Stimulated activated naive CD8-positive, alpha-beta T cell treated with anti-CD3 and anti-CD28 coated beads, Interleukin-15, Interleukin-2, amounts not matched to agents 100 ng/mL and 50 ng/mL, for 24 hours (primary cell): ENCODE measurements around the gene SCAF1.
"Not testable (repeated sequence)": the region's sequence is repeated elsewhere in the genome, so short reads cannot be mapped to it uniquely, and the experiment has no call there.

ENCODE experiments used
- H3K27ac Mint-ChIP-seq: one replicate; pipeline ENCODE4 v1.8.0; 2021; ENCODE audit warnings: mild to moderate bottlenecking, mixed read lengths
- H3K27me3 Mint-ChIP-seq: one replicate; pipeline ENCODE4 v1.8.0; 2021; ENCODE audit warnings: mixed read lengths
- H3K36me3 Mint-ChIP-seq: one replicate; pipeline ENCODE4 v1.8.0; 2021; ENCODE audit warnings: low read depth, mixed read lengths
- H3K4me1 Mint-ChIP-seq: one replicate; pipeline ENCODE4 v1.8.0; 2021; ENCODE audit warnings: low read depth, mixed read lengths
- H3K4me3 Mint-ChIP-seq: one replicate; pipeline ENCODE4 v1.8.0; 2021; ENCODE audit warnings: mild to moderate bottlenecking, mixed read lengths
- H3K9me3 Mint-ChIP-seq: one replicate; pipeline ENCODE4 v1.8.0; 2021; ENCODE audit warnings: mixed read lengths

Gene SCAF1

DNA sequence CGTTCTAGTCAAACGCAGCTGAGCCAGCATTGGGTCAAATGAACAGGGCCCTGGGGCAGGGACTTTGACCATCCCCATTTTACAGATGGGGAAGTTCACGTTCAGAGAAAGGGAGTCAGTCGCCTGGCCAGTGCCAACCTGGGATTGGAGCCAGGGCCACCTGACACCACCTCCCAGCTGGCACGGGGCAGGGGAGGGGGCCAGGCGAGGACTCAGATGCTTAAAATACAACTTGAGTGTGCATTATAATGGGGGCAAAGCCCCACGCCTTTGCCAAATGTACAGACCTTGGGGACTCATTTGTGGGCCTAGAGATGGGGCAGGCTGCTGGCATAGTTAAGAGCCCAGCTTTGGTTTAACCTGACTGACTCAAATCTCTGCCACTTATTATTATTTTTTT is 36.4 kb upstream of the SCAF1 start:
- Mint-ChIP-seq H3K36me3 (peaks cover 14% of the 10 kb centered on the region), H3K27me3 (no peaks in the 10 kb centered on the region), H3K27ac (no peak overlapping the region), H3K9me3 (no peaks in the 10 kb centered on the region), H3K4me1 (peaks cover 6% of the 10 kb centered on the region), H3K4me3 (no peak overlapping the region)

DNA sequence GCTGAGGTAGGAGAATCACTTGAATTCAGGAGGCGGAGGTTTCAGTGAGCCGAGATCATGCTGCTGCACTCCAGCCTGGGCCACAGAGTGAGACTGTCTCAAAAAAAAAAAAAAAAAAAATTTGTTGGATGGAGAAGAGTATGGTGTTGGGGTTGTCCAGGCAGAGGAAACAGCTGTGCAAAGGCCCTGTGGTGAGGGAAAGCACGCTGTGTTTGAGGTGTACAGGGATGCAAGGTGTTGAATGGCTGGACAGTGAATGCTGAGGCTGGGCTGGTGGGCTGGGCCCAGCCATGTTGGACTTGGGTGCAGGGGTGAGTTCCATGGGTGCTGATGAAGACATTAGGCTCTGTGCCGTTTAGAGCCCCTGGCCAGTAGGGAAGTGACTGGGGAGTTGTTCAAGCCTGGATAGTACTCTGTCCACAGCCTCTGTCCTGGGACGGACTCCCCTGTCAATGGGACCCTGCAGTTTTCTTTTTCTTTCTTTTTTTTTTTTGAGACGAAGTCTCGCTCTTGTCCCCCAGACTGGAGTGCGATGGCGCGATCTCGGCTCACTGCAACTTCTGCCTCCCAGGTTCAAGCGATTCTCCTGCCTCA is 32.4 kb upstream of the SCAF1 start:
- no peaks in the 10 kb centered on the region for H3K9me3 Mint-ChIP-seq
- no peak overlapping the region for H3K4me3 Mint-ChIP-seq
- no peak overlapping the region for H3K27ac Mint-ChIP-seq
- H3K27me3 Mint-ChIP-seq: no peaks in the 10 kb centered on the region
- peaks cover 7% of the 10 kb centered on the region for H3K36me3 Mint-ChIP-seq
- H3K4me1 Mint-ChIP-seq: peaks cover 21% of the 10 kb centered on the region

DNA sequence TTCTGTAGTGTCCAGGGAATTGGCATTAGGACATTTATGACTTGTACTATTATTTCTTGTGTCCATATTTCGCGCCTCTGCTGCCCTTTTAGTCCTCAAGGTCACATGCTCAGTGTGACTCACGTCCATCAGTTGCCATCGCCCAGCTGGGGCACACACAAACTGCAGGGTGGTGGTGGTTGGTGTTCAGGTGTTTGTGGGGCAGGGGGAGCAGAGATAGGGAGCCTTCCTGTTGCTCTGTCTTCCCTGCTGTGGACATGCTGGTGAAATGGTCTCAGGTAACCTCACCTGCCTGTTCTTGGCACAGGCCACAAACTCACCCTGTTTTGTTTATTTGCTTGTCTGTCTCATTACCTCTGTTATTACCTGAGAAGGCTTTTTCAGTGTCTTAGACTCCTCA is 28.6 kb upstream of the SCAF1 start:
- Mint-ChIP-seq H3K4me3 (no peak overlapping the region), H3K27ac (no peak overlapping the region), H3K27me3 (no peaks in the 10 kb centered on the region), H3K36me3 (peaks cover 35% of the 10 kb centered on the region), H3K4me1 (peaks cover 23% of the 10 kb centered on the region), H3K9me3 (no peaks in the 10 kb centered on the region)

DNA sequence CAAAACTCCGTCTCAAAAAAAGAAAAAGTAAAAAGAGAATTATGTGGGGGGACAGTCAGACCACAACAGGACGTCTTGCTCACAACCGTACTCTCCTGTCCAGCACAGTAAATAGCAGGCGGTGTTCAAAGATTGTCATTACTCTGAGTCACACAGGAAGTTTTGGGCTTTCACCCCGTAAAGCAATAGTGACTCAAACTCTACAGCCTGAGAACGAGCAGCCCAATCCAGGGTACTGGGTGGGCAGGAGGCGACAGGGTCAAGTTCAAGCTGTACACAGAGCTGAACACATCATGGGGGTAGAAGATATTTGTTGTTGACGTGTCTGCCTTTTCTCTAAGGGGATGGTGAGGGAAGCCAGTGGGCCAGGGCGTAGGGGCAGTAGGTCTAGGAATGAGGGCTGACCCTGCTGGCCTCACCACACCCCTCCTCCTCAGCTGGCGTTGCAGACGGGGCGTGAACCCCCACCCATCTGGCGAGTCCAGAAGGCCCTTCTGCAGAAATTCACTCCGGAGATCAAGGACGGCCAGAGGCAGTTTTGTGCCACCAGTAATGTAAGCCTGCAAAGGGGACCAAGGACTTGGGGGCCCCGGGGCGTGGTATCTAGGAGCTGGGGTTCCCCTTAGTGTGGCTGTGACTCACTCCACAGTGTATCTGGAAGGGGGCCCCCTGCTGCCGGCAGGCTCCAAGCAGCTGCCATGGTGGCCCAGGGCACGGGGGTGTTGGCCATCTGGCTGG is 27.7 kb upstream of the SCAF1 start:
- peaks cover 23% of the 10 kb centered on the region for H3K4me1 Mint-ChIP-seq
- H3K27ac Mint-ChIP-seq: peak overlapping the region; percentile 73
- H3K4me3 Mint-ChIP-seq: peak overlapping the region; percentile 6
- H3K27me3 Mint-ChIP-seq: no peaks in the 10 kb centered on the region
- peaks cover 36% of the 10 kb centered on the region for H3K36me3 Mint-ChIP-seq
- H3K9me3 Mint-ChIP-seq: no peaks in the 10 kb centered on the region

DNA sequence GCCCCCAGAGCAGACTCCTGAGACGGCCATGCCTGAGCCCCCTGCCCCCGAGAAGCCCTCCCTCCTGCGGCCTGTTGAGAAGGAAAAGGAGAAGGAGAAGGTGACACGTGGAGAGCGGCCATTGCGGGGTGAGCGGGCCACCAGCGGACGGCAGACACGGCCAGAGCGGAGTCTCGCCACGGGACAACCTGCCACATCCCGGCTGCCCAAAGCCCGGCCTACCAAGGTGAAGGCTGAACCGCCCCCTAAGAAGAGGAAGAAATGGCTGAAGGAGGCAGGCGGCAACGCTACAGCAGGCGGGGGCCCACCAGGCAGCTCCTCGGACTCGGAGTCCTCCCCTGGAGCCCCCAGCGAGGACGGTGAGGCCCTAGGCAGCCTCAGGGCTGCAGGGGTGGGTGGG is 26.1 kb upstream of the SCAF1 start:
- H3K9me3 Mint-ChIP-seq: no peaks in the 10 kb centered on the region

DNA sequence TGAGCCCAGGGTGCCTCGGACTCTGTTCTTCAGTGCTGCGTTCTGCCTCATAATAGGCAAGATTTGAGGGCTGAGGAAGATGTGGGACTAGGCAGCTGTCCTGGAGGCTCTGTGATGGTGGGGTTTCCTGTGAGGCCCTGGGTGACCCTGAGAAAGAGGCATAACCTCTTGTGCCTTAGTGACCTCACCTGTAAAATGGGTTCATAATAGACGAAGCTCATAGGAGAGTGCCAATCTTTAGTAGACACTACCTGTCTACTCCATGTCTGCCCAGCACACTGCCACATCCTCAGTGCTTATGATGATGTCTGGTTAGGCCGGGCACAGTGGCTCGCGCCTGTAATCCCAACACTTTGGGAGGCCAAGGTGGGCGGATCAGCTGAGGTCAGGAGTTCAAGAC is 25.5 kb upstream of the SCAF1 start:
- Mint-ChIP-seq H3K9me3 (no peaks in the 10 kb centered on the region), H3K4me3 (no peak overlapping the region), H3K27me3 (no peaks in the 10 kb centered on the region), H3K4me1 (peaks cover 23% of the 10 kb centered on the region), H3K27ac (no peak overlapping the region), H3K36me3 (peaks cover 36% of the 10 kb centered on the region)

More for the DNA sequence above, 26.1 kb upstream of the SCAF1 start:
- H3K27me3 Mint-ChIP-seq: no peaks in the 10 kb centered on the region
- H3K36me3 Mint-ChIP-seq: peaks cover 36% of the 10 kb centered on the region
- H3K4me3 Mint-ChIP-seq: no peak overlapping the region
- peaks cover 23% of the 10 kb centered on the region for H3K4me1 Mint-ChIP-seq
- no peak overlapping the region for H3K27ac Mint-ChIP-seq

DNA sequence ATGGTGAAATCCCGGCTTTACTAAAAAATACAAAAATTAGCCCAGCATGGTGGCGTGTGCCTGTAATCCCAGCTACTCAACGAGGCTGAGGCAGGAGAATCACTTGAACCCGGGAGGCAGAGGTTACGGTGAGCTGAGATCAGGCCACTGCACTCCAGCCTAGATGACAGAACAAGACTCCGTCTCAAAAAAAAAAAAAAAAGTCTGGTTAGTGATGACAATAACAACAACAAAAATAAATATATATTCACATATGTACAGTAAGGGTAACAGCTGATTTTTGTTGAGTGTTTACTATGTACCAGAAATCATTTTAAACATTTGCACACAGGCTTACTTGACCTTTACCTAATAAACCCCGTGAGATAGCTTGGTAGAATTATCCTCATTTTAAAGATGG is 25.1 kb upstream of the SCAF1 start:
- no peak overlapping the region for H3K27ac Mint-ChIP-seq
- H3K27me3 Mint-ChIP-seq: no peaks in the 10 kb centered on the region
- H3K36me3 Mint-ChIP-seq: peaks cover 36% of the 10 kb centered on the region
- H3K9me3 Mint-ChIP-seq: no peaks in the 10 kb centered on the region
- H3K4me1 Mint-ChIP-seq: peaks cover 23% of the 10 kb centered on the region
- no peak overlapping the region for H3K4me3 Mint-ChIP-seq

DNA sequence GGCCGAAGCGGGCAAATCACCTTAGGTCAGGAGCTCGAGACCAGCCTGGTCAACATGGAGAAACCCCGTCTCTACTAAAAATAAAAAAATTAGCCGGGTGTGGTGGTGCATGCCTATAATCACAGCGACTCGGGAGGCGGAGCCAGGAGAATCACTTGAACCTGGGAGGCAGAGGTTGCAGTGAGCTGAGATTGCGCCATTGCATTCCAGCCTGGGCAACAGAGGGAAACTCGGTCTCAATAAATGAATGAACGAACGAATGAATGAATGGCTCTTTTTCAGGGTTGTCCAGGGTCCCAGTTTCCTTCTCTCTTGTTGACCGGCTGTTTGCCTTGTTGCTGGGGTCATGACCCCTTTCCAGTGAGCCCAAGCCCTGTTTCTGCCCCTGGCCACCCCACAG is 24.1 kb upstream of the SCAF1 start:
- not testable (repeated sequence) for H3K27me3 Mint-ChIP-seq, H3K4me3 Mint-ChIP-seq, H3K9me3 Mint-ChIP-seq
- Mint-ChIP-seq H3K36me3 (peaks cover 36% of the 10 kb centered on the region), H3K27ac (peak overlapping the region; percentile 11), H3K4me1 (peaks cover 19% of the 10 kb centered on the region)

DNA sequence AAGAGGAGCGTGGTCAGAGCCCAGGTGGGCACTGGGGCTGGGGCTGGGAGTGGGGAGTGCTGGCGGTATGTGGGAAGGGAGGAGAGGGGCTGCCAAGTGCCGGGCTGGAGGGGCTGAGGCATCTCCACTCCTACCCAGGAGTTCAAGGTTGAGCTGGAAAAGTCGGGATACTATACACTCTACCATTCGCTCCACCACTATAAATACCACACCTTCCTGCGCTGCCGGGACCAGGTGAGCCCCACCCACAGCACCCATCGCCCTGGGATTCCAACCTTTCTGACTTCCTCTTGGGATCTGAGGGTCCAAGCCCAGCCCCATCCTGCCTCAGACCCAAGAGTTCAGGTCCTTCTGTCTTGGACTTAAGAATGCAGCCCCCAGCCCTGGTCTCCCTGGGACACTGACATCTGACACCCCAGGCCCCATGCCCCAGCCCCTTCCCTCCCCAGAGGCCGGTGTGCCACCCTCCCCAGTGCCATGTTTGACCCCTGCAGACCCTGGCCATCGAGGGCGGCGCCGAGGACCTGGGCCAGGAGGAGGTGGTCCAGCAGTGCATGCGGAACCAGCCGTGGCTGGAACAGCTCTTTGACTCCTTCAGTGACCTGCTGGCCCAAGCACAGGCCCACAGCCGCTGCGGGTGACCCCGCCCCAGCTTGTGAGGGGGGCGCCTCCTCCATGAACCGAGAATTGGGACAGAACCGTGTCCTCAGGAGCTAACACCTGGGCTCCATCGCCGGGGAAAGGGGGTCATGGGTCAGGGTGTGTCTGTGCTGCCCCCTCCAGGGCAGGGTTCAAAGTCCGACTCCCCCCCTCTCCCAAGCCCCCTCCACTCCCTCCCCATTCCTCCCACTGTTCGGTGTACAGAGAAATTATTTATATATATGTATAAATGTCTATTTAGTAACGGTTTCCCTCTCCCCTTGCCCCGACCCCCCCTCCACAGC is 16.8 kb upstream of the SCAF1 start:
- Mint-ChIP-seq H3K4me1 (no peaks in the 10 kb centered on the region), H3K9me3 (no peaks in the 10 kb centered on the region), H3K4me3 (no peak overlapping the region), H3K27me3 (no peaks in the 10 kb centered on the region), H3K27ac (no peak overlapping the region), H3K36me3 (peaks cover 6% of the 10 kb centered on the region)

DNA sequence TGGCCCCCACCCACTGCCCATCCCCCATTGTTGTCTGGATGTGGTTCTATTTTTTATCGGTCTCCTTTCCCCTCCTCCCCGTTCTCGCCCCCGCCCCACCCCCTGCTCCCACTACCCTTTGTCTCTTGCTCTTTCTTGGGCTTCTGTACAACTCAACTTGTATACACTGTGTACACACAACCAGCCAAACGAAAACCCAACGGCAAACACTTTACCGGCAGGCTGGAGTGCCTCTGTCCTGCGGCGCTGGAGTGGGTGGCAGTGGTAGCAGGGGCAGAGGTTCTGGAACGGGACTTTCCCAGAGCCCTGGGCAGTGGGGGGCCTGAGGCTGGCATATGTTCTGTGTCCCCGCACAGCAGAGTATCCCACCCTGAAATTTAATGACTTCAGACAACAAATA is 15.8 kb upstream of the SCAF1 start:
- no peak overlapping the region for H3K27ac Mint-ChIP-seq
- H3K27me3 Mint-ChIP-seq: no peaks in the 10 kb centered on the region
- H3K9me3 Mint-ChIP-seq: no peaks in the 10 kb centered on the region
- H3K4me3 Mint-ChIP-seq: no peak overlapping the region
- no peaks in the 10 kb centered on the region for H3K4me1 Mint-ChIP-seq
- peaks cover 6% of the 10 kb centered on the region for H3K36me3 Mint-ChIP-seq

DNA sequence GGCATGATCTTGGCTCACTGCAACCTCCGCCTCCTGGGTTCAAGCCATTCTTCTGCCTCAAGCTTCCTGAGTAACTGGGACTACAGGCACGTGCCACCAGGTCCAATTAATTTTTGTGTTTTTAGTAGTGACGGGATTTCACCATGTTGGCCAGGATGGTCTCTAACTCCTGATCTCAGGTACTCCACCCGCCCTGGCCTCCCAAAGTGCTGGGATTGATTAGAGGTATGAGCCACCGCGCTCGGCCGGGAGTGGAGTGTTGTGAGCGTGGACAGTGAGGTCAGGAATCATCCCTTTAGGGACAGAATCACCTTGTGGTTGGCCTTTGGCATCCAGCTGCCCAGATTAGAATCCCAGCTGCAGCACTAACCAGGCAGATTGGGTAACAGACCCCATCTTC is 12.3 kb upstream of the SCAF1 start:
- peaks cover 6% of the 10 kb centered on the region for H3K36me3 Mint-ChIP-seq
- H3K27ac Mint-ChIP-seq: peak overlapping the region; percentile 50
- no peak overlapping the region for H3K4me3 Mint-ChIP-seq
- no peaks in the 10 kb centered on the region for H3K9me3 Mint-ChIP-seq
- no peaks in the 10 kb centered on the region for H3K27me3 Mint-ChIP-seq
- H3K4me1 Mint-ChIP-seq: no peaks in the 10 kb centered on the region

DNA sequence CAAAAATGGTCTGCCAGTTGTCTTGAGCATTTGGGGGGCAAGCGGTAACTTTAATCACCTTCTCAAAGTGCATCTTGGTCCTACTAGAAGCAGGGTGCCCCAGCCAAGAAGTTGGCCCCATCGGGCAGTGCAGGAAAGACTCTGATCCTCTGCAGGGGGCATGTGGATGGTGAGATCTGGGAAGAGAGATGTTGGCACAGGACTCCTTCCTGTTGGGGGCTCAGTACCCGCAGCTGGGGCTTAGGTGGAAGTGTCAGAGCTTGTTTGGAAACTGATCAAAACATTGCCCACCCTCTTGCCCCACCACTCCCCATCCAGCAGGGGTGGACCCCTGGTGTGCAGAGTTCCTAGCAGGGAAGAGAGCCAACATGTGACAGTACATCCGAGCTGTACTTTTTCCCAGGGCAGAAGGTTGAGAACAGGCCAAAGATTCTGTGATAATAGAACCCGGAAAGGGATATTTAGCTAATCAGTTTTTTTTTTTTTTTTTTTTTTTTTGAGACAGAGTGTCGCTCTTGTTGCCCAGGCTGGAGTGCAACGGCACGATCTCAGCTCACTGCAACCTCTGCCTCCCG is 10.9 kb upstream of the SCAF1 start:
- Mint-ChIP-seq H3K4me1 (no peaks in the 10 kb centered on the region), H3K27ac (peak overlapping the region; percentile 0), H3K27me3 (no peaks in the 10 kb centered on the region)

DNA sequence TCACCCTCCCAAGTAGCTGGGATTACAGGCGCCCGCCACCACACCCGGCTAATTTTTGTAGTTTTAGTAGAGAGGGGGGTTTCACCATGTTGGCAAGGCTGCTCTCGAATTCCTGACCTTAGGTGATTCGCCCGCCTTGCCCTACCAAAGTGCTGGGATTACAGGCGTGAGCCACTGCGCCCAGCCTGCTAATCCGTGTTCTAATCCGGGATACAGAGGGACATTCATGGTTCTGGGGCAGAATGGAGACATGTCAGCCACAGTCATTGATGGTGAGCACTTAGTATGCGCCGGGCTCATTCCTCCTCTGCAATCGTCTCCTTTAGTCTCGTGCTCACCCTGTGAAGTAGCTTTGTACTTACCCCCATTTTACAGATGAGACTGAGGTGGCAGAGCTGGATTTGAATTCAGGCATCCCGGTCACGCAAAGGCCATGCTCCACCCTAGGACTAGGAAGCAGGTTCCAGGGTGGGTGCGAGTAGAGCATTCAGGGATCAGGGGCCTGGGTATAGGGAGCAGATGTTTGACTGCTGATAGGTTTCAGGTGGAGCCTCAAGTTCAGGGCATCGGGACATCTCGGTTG is 10.3 kb upstream of the SCAF1 start:
- no peaks in the 10 kb centered on the region for H3K27me3 Mint-ChIP-seq
- H3K9me3 Mint-ChIP-seq: no peaks in the 10 kb centered on the region
- H3K4me1 Mint-ChIP-seq: no peaks in the 10 kb centered on the region
- H3K4me3 Mint-ChIP-seq: no peak overlapping the region
- H3K36me3 Mint-ChIP-seq: peaks cover 6% of the 10 kb centered on the region
- H3K27ac Mint-ChIP-seq: no peak overlapping the region

More for the DNA sequence above, 10.9 kb upstream of the SCAF1 start:
- Mint-ChIP-seq H3K9me3 (no peaks in the 10 kb centered on the region), H3K36me3 (peaks cover 6% of the 10 kb centered on the region), H3K4me3 (no peak overlapping the region)

DNA sequence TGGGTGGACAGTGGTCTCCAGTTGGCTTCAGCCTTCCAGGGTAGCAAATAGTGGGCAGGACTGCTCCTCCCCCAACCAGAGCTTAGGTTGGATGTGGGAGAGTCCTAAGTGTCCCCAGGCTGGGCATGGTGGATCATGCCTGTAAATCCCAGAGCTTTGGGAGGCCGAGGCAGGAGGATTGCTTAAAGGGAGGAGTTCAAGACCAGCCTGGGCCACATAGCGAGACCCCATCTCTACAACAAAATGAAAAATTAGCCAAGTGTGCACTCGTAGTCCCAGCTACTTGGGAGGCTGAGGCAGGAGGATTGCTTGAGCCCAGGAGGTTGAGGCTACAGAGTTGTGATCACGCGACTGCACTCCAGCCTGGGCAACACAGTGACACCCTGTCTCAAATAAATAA is 9.4 kb upstream of the SCAF1 start:
- Mint-ChIP-seq H3K4me1 (peaks cover under 1% of the 10 kb centered on the region), H3K36me3 (peaks cover 5% of the 10 kb centered on the region), H3K4me3 (no peak overlapping the region), H3K9me3 (no peaks in the 10 kb centered on the region), H3K27ac (no peak overlapping the region), H3K27me3 (no peaks in the 10 kb centered on the region)
